NOMO-1 treated with dmso at 0.1 percent for 144 hours (cell line): Measurements from ENCODE around the gene EZR.

Experiments used
- DNase-seq: peaks from one replicate; lab custom pipeline; 2025; ENCODE audit not compliant: unreplicated experiment; lab: John Stamatoyannopoulos, UW

EZR gene

GRCh38 chr6:158780246-158780884 lies 38.8 kb downstream of the EZR start:
- DNase-seq = no peak

GRCh38 chr6:158778005-158778527 lies 41.1 kb downstream of the EZR start:
- DNase-seq = no peak

GRCh38 chr6:158777510-158777909 lies 41.7 kb downstream of the EZR start:
- no peak for DNase-seq

DNA sequence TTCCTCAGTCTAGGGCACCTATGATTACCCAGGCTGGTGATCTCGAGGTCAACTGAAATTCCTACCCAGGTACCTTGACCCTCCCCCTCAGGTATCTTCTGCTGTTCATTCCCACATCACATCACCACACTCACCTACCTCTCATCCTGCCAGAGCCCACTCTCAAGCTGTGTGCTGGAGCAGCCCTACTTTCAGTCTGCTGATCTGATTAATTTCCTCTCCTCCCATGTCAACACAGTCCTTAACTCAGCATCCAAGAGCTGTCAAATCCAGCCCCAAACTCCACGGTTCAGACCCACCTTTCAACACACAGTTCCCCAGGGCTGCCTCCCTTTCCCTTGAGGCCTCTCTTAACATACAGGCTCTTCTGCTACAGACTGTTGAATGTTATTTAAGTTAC lies 42.4 kb downstream of the EZR start:
- no peak for DNase-seq

DNA sequence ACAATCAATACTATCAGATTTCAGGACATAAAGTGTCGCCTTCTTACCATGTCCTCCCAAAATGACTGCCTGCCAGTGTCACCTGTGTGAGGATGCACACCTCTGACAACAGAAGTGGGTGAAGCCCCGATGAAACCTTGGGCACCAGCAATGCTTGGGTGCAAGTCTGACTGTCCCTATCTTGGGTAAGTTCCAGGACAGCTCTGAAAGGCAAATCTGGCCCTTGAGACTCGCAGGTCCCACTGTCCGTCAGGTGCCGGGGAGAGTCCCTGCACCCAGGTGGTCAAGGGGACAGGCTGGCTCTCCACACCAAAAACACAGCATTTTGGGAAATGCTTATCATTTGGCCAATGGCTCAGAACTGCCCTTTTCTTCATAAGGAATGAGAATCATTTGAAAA lies 43.3 kb downstream of the EZR start:
- no peak for DNase-seq

GRCh38 chr6:158774717-158775449 lies 44.3 kb downstream of the EZR start:
- no peak for DNase-seq

DNA sequence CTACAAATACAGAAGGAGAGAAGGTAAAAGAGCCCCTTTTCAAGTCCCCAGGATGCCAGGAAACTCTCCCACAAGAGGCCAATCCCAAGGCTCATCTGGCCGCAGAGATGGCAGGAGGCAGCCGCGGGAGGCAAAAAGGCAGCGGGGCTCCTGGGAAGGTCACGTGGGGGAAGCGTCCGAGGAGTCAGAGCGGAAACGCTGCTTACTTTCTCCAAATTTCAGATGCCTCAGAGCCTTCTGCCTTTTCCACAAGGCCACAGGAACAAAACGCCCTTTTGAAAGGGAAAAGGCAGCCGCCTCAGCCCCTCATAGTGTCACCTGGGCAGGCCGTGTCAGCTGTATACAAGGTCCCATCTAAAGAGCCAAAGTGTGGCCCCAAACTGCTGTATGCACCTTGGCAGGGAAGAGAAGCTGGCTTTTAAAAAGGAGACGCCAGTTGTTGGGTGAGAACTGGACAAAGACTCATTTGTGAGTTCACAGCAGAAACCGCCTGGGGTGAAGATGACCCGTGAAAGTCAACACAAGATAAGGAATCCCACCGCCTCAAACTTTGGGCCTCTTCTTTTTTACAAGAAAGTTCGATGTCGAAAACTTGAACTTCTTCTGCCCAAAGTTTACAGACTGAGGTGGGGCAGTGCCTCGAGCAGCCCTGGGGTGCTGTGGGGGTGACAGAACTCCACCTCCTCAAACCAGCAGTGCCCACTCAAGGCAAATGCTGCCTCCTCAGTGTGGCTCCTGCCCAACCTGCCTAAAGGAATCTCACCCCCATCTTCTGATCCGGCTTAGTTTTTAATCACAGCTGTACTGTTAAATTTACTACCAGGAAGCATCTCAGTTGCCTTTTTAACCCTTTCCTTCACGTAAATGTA lies 45.4 kb downstream of the EZR start:
- no peak for DNase-seq

DNA sequence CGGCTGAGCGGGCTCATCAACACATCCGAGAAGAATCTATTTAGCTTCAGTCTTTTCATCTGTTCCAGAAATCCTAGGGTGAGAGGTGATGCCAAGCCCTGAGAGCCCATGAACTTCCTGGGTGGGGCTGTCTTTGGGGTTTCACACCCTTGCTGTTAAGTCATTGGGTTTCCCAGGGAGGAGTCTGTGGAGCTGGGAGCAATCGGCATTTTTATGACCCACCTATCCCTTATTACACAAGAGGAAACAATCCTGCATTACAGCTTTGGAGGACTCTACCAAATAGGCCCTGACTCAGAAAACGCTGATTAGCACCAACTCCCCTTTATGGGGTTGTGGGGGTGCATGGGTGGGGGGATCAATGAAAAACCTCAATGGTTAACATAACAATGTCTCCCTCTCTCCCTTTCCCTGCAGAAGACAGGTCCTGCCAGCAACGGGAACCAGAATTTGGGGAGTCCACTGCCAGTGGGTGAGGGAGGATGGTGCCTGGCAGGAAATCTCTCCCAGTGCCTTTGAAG lies 46.3 kb downstream of the EZR start:
- DNase-seq = no peak

DNA sequence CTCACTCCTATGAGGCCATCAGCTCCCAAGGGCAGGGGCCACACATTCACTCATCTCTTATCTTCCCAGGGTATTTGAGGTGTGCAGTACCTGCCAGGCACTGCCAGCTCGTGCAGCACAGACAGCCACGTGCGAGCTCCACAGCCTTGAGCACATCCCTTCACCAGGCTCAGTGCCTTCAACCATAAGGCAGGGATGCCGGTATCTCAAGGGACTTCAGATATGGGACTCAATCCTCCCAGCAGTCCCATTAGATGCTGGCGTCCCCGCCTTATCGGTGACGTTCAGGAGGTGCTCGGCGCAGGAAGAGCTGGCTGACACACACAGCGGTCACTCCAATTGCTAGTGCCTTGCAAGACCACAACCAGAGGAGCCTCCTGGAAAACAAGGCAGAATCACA lies 47.0 kb downstream of the EZR start:
- no peak for DNase-seq

DNA sequence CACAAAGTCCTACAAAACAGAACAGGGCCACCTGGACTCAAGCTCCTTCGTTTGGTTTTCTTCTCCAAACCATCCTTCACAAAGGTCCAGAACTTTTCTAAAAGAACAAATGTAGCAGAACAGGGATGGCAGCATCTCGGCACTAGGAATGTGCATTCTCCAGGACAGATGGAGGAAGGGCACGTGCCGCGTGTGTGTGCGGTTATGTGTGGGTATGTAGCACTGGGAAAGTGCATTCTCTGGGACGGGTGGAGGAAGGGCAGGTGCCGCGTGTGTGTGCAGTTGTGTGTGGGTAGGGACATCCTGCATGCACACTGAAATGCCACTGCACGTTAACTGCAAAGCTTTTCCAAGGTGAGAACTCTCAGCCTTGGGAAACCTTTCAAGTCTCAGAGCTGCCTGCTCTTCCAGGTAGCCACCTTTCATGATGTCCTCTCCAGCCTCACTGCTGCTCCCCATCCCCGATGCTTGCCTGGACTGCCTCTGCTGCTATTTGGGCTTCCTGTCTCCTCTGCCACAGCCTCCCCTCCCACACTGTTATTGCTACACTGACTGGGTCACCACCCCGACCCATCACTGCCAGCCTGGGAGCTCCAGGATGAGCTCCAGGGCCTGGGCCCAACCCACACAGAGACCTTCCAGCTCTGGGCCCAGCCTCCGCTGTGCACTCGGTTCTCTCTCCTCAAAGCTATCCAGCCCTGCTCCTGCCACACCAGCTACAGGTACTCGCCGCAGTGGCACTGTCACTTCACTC lies 47.6 kb downstream of the EZR start:
- DNase-seq = no peak

DNA sequence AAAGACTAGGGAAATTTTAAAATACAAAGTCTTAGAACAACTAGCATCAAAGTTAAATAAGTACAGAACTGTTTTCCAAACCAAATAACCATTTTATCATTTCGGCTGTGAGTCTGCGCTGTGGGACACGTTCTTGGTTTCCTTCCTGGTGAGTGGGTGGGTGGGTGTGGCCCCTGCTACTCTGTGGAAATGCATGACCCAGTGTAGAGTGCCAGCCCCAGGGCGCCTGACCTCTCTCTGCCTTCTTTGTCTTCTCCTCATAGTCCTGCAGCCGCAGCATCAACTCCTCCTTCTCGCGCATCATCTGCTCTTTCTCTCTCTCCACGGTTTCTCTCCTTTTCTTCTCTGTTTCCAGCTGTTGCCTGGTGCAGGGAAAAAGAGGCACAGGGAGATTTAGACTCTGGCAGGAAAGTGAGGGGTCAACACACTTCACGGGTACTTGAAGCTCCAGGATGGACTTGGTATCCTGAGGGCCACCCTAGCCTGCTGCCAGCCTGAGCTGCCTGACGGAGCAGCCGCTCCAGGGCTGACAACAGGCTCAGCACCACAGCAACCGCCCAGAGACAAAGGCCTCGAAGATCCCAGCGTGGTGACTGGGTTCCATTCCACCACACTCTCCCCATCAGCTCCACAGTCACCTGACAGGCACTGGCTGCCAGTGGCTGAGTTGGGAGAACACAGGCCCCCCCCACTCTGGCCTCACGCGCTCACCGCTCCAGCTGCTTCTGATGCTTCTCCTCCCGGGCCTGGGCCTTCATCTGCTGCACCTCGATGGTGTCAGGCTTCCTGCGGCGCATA lies 48.4 kb downstream of the EZR start:
- no peak for DNase-seq

- DNase-seq = no peak
Measured at GRCh38 chr6:158769771-158770432, 49.3 kb downstream of the EZR start.

GRCh38 chr6:158769234-158769770 lies 49.9 kb downstream of the EZR start:
- no peak for DNase-seq

DNA sequence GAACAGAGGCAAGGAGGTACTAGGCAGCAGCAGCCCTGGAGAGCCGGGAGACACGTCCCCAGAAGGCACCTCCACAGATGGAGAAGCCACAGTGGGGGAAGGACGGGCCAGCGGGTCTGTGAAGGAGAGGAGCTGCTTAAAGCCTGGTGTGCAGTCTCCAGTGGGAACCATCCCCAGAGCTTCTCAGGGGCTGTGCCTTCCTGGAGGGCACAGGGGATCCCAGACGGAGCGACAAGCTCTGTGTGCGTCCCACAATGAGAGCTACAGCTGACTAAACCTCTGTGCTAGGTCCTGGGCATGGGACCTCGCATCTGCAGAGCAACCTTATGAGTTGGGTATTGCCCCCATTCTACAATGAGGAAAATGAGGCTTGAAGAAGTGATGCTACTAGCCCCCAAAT lies 50.7 kb downstream of the EZR start:
- no peak for DNase-seq

DNA sequence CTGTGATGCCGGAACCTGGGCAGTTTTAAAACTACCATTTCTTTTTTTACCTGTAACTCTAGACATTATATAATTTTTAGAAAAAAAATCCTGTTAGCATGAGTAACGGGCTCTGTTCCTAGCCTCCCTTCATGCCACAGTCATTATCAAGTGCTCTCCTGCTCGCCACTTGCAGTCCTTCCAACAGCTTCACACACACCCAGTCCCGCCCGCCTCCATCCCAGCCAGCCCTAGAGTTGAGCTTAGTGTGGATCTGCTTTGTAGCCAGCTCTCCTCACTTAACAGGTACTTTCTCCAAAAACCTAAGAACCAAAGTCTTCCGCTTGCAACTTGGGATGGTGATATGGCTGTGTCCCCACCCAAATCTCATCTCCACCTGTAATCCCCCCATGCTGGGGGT lies 51.5 kb downstream of the EZR start:
- no peak for DNase-seq

- no peak for DNase-seq
Measured at GRCh38 chr6:158766621-158767455, 52.3 kb downstream of the EZR start.

GRCh38 chr6:158765499-158766068 lies 53.6 kb downstream of the EZR start:
- DNase-seq = no peak

- no peak for DNase-seq
Measured at GRCh38 chr6:158764926-158765325, 54.2 kb downstream of the EZR start.
